ENCODE data around the gene BANP.

Gene BANP

GRCh38 chr16:87952751-87953150 is 1.5 kb downstream of the BANP start:
- DNase-seq = no peak

DNA sequence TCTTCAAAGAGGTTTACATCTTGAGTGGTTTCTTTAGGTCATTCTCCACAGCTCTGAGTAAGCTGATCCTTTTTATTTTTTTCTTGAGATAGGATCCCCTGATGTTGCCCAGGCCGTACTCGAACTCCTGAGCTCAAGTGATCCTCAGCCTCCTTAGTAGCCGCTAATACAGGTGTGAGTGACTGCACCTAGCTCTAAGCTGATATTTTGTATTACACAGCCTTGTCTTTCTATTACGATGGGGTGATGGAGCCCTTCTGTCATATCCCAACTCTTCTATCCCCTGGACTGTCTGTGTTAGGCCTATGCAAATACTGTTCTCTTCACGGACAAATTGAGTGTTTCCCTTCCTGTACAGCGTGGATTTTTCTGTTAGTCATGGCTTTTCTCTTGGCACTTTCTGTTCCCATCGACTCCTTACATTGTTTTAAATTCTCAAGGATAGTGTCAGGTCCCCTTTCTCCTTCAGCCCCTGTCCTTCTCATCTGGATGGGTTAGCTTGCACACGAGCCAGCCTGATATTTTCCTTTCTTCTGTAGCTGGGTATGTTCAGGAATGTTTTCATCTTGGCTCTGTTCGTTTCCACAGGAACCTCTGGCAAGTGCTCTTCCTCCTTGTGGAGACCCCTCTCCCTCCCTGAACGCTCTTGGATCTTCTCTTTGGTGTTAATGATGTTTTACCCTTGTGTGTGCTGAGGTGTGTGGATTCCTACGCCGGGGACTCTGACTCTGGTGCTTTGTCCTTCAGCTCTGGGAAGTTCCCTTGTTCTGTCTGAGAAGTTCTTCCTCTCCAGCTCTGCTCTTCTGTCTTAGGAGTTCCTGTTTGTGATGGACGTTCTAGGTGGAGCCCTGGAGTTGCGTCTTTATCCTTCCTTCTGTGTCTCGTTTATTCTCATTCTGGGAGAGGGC is 2.3 kb downstream of the BANP start:
- DNase-seq = no peak

- no peak for DNase-seq
Observed at GRCh38 chr16:87954361-87954760, 3.1 kb downstream of the BANP start.

DNA sequence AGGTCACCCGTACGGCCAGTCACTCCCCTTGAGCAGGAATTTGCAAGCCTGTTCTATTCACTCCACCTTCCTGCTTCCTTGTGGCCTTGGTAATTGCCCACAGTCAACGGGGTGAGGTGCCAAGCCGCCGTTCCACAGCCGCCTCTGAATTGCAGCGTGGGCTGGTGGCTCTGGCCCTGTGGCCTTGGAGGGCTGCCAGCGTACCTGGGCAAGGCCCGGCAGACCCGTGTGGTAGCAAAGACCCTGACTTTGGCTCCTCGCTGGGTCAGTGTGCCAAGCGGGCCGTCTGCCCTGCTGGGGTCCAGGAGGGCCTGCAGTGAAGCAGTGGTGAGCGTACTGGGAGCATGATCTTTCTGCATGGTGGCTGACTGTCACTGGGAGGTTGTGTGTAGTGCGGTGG is 3.6 kb downstream of the BANP start:
- no peak for DNase-seq

DNA sequence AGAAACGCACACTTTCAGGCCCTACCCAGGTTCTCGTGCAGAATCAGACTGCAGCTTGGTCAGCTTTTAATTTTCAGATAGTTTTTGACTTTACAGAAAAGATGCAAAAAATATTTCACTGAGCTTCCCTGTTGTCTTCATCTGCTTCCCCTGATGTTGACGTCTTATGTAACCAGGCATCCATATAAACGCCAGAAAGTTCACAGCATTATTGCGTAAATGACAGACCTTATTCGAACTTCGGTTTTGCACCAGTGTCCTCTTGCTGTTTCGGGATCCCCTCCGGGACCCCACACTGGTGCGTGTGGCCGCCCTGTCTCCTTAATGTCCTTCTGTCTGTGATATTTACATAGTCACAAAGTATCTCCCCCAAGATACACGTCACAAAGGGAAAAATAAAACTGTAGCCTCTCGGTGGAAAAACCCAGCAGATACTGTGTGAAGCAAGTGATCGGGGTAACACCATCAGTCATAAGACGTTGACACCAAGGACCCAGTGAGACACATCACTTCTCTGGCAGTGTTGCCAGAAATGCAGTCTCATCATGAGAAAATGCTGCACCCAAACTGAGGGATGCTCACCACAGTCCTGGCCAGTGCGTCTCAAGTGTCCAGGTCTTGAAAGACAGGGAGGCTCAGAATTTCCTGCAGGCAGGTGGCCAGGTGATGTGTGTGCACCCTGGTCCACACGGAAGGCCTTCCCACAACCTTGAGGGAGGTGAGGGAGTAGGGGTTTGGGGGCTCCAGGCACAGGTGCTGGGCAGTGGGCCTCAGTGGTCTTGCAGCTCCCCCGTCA is 4.3 kb downstream of the BANP start:
- no peak for DNase-seq

DNA sequence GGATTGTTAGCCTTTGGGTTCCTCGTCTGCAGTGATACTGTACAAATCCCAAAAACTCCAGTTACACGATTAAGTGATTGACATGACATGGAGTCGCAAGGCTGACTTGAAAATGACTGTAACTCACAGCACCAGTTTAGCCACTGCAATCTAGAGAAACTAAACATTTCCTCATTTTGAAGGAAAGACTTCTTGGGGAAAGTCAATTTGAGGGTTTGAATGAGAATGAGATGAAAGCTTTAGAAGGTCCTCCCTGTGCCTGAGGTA is 4.8 kb downstream of the BANP start:
- no peak for DNase-seq

DNA sequence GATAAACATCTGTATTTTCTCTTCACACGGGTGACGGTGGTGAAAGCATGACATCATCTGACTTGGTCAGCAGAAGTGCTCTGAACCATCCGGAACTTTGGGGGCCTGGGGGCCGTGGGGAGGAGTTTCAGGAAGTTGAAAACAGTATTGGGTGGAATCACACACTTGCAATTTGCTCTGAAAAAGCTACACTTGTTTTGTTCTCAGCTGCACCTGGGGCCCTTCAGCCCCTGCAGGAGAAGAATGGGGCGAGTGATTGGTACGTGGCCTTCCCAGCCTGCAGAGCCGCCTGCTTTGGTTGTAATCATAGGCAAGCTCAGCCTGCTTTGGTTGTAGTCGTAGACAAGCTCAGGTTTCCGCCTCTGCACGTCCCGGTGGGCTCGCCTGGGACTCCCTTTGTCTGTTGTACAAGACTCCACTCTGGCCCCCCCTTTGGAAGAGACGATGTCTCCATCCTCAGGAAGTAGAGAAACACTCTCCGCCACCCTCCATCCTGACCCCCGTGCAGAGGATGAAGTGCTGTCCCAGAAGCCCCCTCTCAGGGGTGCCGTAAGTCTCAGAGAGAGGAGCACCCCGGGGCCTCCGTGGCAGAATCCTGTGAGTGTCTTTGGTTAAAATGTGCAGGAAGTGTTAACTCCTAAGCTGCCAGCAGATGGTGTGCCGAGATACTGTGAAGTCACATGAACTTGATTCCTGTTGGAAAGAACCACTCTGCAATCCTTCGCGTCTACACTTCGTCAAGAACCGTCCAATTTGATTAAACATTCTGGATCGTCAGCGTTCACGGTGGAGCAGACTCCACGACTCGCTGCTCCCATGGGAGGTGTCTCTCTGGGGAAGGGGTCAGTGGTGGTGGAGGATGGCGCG is 5.4 kb downstream of the BANP start:
- no peak for DNase-seq

DNA sequence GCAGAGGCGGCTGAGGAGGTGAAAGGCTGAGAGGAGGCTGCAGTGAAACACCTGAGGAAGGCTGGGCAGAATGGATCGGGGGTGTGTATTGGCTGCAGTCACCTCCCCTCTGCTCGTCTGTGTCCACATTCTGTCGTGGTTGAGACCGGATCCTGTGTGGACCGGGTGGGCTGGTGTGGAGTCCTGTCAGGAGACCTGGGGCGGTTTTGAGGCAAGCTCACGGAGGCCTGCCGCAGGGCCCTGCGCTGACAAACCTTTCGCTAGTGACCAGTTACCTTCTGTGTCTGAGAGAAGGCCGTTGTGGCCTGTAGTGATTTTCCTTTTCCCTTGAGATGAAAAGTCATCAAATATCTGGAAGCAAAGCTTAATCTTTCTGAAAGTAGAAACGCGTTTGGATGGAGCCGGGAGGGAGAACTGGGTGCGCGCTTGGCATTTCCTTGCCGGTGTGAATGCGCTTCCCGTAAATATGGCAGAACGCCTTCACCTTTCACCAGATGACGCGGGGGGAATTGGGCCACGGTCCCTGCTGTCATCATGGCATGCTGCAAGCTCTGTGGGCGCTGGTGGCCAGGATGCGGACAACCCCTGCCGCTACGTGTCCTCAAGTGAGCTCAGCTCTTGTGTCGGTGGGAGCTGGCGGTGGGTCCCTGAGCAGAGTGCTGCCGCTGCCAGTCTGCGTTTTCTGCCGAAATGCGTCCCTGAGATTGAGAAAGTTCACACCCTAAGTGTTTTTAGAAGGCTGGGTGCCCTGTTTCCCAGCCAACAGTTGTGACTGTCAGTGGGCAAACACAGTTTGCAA is 6.3 kb downstream of the BANP start:
- no peak for DNase-seq

DNA sequence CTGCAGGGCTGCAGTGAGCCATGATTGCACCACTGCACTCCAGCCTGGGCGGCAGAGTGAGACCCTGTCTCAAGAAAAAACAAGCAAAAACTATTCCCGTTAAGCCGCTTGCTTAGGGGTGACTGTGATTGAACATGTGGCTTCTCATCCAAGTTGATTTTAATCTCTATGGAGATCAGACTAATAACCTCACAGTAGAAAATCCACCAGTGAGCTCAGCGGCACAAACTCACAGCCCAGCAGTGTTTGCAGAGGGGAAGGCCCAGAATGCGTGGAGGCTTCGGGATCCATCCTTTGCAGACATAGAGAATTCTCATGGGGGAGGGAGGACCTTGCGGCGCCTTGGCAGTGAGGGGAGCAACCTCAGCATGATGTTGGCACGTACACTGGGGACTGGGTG is 7.4 kb downstream of the BANP start:
- no peak for DNase-seq

- no peak for DNase-seq
Observed at GRCh38 chr16:87959391-87959990, 8.3 kb downstream of the BANP start.

- DNase-seq = no peak
Observed at GRCh38 chr16:87960296-87960695, 9.1 kb downstream of the BANP start.

DNA sequence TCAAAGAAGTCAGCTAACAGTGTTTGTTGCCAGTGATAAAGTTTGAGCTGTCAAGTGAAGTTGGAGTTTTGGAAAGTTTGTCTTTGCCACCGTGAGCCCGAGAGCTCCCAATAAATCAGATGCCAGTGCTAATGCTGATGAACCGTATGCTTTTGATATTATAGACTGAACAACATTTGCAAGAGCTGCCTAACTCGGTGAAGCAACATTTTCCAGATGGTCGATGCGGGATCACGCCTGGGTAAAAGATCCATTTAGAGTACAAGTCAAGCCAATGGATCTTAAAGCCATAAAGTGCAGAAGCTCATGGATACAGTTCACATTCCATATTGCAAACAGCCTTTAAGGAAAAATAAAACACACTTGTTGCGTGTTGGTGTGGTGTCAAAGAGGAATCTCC is 9.6 kb downstream of the BANP start:
- DNase-seq = no peak

DNA sequence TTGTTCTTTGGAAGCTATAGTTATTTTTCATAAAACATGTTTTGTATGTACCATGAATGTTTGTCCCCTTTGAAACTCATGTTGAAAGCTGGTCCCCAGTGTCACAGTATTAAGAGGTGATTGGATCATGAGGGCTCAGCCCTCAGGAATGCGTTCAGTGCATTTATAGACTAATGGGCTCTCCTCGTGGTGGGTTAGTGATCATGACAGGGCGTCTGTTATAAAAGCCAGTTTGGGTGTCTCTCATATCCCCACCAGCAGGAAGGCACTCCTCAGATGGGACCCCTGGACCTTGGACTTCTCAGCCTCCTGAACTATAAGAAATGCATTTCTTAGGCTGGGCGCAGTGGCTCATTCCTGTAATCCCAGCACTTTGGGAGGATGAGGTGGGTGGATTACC is 10.4 kb downstream of the BANP start:
- DNase-seq = no peak

DNA sequence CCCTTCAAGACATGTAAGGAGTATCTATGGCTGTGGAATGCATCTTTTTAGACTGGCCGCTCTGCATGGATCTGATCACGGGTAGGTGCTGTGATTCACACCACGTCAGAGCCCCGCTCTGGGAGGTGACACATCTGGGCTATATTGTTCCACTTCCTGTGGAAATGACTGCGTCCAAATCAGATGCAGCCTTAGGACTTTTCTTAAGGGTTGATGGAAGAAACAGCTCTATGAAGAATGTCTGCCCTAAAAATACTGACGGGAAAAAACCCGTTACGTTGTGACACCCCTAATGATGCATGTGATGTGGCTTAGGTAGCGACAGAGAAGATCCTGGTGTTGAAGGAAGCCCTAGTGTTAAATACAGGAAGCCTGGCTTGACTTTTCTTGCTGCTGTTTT is 12.2 kb downstream of the BANP start:
- no peak for DNase-seq

- no peak for DNase-seq
Observed at GRCh38 chr16:87964049-87964659, 12.9 kb downstream of the BANP start.

DNA sequence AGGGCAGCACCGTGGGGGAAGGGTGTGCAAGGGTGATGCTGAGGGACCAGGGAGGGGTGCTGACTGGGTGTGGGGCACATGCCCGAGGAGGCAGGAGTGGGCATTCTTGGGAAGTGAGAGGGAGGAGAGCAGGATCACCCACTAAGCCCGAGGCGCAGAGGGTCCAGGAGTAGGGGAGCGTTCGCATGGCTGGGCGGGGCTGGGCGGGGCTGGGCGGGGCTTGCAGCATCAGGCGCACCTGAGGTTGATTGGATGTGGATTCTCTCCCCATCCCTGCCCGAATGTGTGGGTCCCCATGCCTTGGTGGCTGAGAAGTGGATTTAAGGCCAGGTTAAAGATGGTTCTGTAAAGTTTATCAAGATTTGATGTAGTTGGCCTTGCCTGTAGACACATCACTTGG is 14.2 kb downstream of the BANP start:
- no peak for DNase-seq

DNA sequence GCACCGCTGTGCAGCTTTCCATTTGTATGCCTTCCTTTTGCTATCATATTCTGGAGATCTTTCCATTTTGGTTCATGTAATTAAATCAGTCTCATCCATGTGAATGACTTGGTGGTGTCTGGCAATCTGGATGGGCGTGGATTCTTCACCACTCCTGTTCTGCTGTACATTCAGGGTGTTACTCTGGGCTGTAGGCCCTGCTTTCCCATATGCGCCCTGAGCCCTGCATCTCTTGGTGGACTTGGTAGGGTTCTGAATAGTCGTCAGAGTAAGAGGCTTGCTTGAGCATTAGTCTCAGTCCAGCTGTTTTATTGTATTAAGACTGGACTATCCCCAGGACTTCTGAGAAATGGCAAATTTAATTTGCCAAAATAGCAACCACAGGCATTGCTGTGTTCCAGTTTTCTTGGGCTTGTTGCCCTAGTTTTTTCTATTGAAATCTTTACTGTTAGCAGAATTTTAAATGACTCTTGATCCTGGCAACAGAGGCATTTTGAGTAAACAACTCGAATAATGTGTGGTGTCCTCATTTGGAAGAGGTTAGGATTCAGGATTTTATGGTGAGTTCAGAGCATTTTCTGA is 14.9 kb downstream of the BANP start:
- no peak for DNase-seq

GRCh38 chr16:87966685-87967185 is 15.5 kb downstream of the BANP start:
- DNase-seq = no peak

GRCh38 chr16:87968541-87968940 is 17.3 kb downstream of the BANP start:
- DNase-seq = no peak

- DNase-seq = no peak
Observed at GRCh38 chr16:87970186-87970585, 19.0 kb downstream of the BANP start.

DNA sequence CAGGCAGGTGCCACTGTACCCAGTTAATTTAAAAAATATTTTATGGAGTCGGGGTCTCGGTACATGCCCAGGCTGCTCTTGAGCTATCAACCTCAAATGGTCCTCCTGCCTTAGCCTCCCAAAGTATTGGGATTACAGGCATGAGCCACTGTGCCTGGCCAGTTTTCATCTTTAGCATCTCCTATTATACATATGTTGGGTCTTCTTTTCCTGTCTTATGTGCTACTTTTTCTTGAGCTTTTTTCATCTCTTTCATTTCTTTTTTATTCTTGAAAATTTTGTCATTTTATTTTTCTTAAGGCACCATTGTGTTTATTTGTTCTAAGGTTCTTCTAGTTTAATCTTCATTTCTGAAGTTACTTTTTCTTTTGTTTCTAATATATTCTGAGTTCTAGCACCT is 20.7 kb downstream of the BANP start:
- DNase-seq = no peak

All from NCI-H2081 treated with DMSO at 0.1 percent for 48 hours (cell line).